GM12891 (cell line): Measurements from ENCODE around the gene ZBTB47.

Experiments used
- PAX5 ChIP-seq: IDR thresholded peaks from 2 replicates; pipeline ENCODE4 v1.6.1; 2011; ENCODE audit warnings: low read length, moderate library complexity, mild to moderate bottlenecking; ENCODE audit not compliant: insufficient read depth, severe bottlenecking
- POLR2A ChIP-seq: IDR thresholded peaks from 2 replicates; pipeline ENCODE4 v1.6.1; 2011; ENCODE audit warnings: low read depth, low read length, control low read depth
- POU2F2 ChIP-seq: IDR thresholded peaks from 2 replicates; pipeline ENCODE4 v1.6.1; 2011; ENCODE audit warnings: low read depth, mild to moderate bottlenecking, control low read depth, low read length, moderate library complexity
- SPI1 ChIP-seq: IDR thresholded peaks from 2 replicates; pipeline ENCODE4 v1.6.1; 2011; ENCODE audit warnings: low read depth, low read length, control low read depth
- TAF1 ChIP-seq: IDR thresholded peaks from 2 replicates; pipeline ENCODE4 v1.6.1; 2011; ENCODE audit warnings: low read depth, low read length, control low read depth

DNA sequence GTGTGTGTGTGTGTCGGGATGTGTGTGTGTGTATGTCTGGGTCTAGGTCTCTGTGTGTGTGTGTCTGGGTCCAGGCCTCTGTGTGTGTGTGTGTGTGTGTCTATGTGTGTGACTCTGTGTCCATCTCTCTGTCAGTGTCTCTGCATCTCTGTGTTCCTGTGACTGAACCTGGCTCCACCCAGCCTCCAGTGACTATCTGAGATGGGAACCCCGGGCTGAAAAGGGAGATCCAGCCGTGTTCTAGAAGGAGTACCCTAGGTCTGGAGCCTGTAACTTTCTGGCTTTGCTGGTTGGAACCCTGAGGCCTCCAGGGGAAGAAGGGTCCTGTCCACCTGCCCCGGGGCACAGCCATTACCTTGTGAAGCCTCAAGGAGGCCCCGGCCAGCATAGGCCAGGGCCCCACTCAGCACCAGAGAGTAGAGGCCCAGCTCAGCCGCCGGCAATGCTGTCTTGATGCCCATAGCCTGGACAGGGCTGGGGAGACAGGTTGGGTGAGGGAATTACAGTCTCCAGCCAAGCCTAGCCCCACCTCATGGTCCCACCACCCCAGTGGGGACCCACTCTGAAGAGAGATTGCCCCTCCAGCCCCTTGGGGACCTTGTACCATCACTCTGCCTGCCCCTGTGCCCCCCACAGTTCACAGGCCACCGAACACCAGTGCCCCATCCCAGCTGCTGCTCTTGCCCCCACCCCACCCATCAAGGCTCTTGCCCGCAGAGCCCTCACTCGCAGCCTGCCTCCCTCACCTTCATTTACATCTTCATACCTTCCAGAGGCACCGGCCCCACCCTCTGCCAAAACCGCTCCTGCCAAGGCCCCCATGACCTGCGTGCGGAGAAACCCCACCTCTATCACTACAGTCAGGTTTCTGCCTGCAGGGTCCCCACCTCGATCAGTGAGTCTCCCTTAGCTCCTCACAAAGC is 47.1 kb downstream of the ZBTB47 start:
- TF ChIP-seq POLR2A (no peak), TAF1 (no peak), SPI1 (no peak), PAX5 (no peak), POU2F2 (no peak)
